HG03432 (cell line): ENCODE measurements around the gene PRKAR2A.
"Not testable (repeated sequence)": the region's sequence is repeated elsewhere in the genome, so short reads cannot be mapped to it uniquely, and the experiment has no call there.

Experiments used
- ATAC-seq: cut with Tn5 transposase; IDR thresholded peaks from one replicate; pipeline ENCODE4 v1.9.1; 2021; ENCODE audit warnings: mild to moderate bottlenecking, moderate library complexity; ENCODE audit not compliant: unreplicated experiment

Gene PRKAR2A

DNA sequence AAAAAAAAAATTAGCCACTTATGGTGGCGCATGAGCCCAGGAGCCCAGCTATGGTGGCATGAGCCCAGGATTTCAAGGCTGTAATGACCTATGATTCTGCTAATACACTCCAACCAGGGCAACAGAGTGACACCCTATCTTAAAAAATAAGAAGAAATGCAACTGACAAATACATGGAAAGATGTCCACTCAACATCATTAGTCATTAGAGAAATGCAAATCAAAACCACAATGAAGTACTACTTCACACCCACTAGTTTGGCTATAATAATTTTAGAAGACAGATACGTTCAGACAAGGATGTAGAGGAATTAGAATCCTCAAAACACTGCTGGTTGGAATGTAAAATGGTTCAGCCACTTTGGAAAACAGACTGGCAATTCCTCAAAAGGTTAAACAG is 10.5 kb downstream of the PRKAR2A start:
- no peak for ATAC-seq

DNA sequence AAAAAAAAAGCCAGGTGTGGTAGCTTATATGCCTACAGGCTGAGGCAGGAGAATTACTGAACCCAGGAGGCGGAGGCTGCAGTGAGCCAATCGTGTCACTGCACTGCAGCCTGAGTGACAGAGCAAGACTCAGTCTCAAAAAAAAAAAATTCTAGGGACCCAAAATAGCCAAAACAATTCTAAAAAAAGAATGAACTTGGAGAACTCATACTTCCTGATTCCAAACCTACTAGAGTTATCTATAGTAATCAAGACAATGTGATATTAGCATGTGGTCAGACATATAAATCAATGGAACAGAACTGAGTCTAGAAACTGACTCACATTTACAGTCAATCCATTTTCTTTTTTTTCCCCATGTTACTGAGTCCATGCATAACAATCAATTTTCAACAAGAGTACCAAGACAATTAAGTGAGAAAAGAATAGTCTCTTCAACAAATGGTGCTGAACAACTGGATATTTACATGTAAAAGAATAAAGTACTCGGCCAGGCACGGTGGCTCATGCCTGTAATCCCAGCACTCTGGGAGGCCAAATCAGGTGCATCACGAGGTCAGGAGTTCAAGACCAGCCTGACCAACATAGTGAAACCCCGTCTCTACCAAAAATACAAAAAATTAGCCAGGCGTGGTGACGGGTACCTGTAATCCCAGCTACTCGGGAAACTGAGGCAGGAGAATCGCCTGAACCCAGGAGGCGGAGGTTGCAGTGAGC is 11.9 kb downstream of the PRKAR2A start:
- no peak for ATAC-seq

GRCh38 chr3:48832684-48833083 is 15.0 kb downstream of the PRKAR2A start:
- no peak for ATAC-seq

GRCh38 chr3:48830715-48831114 is 17.0 kb downstream of the PRKAR2A start:
- no peak for ATAC-seq

DNA sequence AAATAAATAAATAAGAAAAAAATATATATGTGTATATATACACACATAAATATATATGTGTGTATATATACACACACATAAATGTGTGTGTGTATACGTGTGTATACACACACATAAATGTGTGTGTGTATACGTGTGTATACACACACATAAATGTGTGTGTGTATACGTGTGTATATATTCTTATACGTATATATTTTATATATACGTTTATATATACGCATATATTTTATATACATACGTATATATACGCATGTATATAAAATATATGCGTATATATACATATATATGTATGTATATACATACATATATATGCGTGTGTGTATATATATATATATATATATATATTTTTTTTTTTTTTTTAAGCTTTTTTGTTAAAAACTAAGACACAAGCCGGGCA is 18.1 kb downstream of the PRKAR2A start:
- not testable (repeated sequence) for ATAC-seq

DNA sequence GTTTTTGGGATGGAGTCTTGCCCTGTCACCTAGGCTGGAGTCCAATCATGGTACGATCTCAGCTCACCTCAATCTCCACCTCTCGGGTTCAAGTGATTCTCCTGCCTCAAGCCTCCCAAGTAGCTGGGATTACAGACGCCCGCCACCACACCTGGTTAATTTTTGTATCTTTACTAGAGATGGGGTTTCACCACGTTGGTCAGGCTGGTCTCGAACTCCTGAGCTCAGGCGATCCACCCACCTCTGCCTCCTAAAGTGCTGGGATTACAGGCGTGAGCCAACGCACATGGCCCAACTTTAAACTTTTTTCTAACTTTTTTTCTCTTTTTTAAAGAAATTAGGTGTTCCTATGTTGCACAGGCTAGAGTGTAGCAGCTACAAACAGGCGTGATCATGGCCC is 19.8 kb downstream of the PRKAR2A start:
- ATAC-seq: not testable (repeated sequence)

DNA sequence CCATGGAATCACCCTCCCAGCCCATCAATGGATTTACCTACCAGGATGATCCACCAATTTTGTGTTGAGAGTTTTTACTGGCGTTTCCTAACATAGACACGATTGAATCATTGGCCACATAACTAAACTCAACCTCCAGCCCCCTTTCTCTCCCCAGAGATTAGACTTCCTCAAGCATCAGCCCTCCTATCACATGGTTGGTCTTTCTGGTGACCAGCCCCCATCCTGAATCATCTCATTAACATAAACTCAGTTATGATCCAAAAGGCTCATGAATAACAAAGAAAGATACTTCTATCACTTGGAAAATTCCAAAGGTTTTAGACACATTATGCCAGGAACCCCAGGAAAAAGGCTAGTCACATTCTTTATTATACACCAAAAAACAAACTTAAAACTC is 21.2 kb downstream of the PRKAR2A start:
- ATAC-seq: no peak

DNA sequence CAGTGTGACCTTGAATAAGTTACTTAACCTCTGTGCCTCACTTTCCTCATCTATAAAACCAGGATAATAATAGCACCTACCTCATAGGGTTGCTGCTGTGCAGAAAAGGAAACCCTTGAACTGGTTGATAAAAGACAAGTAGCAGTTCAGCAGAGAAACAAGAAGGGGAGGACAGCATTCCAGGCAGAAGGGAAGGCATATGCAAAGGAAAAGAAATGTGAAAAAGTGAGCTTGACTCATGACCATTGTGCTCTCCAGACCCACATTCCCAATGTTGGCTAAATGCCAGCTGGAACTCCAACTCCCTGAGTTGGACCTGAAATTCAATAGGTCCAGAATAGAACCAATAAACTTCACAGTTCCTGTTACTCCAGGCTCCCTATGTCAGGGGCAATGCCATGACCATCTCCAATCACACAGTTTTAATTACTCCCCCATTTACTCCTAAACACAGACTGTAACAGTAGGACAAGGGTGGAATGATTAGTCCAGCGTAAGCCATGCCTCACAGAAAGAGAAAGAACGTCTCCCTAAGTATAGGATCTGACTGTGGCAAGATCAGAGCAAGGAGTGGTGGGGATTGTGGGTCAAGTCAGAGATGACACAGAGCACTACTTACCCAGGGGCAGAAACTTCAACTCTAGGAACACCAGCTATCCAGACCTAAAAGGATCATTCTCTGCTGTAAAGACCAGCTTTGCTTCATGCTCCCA is 26.9 kb downstream of the PRKAR2A start:
- ATAC-seq: no peak

- no peak for ATAC-seq
Observed at GRCh38 chr3:48819234-48820221, 28.1 kb downstream of the PRKAR2A start.

- no peak for ATAC-seq
Observed at GRCh38 chr3:48811524-48811923, 36.1 kb downstream of the PRKAR2A start.

DNA sequence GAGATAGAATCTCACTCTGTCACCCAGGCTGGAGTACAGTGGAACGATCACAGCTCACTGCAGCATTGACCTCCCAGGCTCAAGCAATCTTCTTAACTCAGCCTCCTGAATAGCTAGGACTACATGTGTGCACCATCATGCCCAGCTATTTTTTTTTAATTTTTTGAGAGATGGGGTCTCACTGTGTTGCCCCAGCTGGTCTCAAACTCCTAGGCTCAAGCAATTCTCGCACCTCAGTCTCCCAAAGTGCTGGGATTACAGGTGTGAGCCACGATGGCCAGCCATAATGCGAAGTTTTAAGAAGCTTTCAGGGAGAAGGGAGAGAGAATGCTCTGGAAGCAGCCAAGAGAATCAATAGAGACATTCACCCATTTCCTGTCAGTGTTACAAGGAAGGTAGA is 42.7 kb downstream of the PRKAR2A start:
- no peak for ATAC-seq

- not testable (repeated sequence) for ATAC-seq
Observed at GRCh38 chr3:48800831-48801230, 46.8 kb downstream of the PRKAR2A start.

DNA sequence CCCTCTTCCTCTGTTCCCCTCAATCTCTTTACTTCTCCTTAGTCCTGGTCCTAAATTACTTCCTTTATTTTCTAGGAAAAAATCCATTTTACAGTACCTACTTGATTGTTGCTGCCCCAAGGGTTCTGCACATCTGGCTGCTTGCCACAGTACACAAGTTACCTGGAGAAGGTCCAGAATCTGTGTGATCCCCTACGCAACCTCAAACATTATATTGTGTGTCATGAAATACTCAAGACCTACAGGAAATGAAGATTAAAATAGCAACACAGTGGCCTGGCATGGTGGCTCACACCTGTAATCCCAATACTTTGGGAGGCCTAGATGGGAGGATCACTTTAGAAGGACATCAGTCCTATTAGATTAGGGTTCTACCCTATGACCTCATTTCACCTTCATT is 48.7 kb downstream of the PRKAR2A start:
- no peak for ATAC-seq

GRCh38 chr3:48797626-48798025 is 50.0 kb downstream of the PRKAR2A start:
- ATAC-seq: no peak

GRCh38 chr3:48795997-48796732 is 51.5 kb downstream of the PRKAR2A start:
- no peak for ATAC-seq

GRCh38 chr3:48793484-48793883 is 54.2 kb downstream of the PRKAR2A start:
- not testable (repeated sequence) for ATAC-seq

- ATAC-seq: no peak
Observed at GRCh38 chr3:48789665-48790064, 58.0 kb downstream of the PRKAR2A start.

DNA sequence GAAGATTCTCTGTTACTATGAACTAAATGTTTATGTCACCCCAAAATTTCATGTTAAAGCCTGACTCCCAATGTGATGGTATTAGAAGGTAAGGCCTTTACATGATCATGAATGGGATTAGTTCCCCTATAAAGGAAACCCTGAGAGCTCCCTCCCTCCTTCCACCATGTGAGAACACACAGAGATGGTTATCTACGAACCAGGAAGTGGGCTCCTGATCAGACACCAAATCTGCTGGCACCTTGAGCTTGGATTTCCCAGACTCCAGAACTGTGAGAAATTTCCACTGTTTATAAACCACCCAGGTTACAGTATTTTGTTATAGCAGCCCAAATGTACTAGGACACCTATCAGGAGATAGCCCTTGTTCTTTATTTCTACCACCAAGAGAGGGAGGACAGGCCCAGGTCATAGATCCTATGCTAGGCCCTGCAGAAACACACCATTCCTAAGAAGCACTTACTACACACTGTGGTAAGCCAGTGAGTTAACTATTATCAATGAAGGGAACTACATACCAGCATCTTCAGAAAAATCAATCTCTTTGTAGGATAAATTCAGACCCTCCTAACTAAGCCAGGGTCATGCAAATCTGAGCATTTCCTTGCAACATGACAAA is 59.0 kb downstream of the PRKAR2A start:
- ATAC-seq: no peak

- ATAC-seq: no peak
Observed at GRCh38 chr3:48784426-48785120, 63.1 kb downstream of the PRKAR2A start.

- no peak for ATAC-seq
Observed at GRCh38 chr3:48783304-48783703, 64.4 kb downstream of the PRKAR2A start.
